COR-L47 (cell line): ENCODE results near the gene FBN1.

Experiments
- DNase-seq: peaks from one replicate; lab custom pipeline; 2025; lab: John Stamatoyannopoulos, UW

FBN1 gene

GRCh38 chr15:48622237-48622636 is 23.3 kb downstream of the FBN1 start:
- DNase-seq, result no peak

DNA sequence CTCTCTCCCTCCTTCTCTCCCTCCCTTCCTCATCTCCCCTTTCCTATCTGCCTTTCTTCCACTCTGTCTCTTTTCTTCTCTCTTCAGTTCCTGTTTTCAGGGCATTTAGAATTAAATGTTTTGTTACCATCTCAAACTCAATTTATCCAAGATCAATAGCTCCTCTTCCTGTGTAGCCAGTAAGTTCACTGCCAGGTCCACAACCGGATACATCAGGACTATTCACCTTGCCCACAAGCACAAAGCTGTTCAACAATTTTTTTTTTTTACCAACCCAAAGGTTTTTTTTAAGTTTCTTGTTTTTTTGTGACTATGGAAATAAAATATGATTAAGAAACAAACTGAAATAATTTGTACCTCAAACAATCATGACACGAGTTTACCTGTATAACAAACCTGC is 26.1 kb downstream of the FBN1 start:
- DNase-seq, result no peak

- no peak for DNase-seq
Observed at GRCh38 chr15:48617619-48618018, 27.9 kb downstream of the FBN1 start.

DNA sequence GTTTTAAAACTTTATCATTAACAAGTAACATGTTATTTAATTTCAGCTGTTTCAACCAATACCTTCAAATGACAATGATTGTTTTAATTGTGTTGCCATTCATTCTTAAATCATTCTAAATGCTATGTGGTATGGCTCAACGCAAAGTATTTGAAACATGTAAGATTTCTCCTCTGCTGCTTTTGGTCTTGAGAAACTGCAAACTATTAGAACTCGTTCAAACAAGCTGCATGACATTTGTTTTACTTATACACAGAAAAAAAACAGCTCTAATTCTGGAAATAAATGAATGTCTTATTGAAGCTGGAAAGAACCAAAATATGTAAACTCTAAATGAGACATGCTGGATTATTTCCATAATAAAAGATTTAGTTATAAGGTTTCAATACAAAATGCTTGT is 29.3 kb downstream of the FBN1 start:
- DNase-seq, result no peak

GRCh38 chr15:48614051-48614450 is 31.5 kb downstream of the FBN1 start:
- no peak for DNase-seq

DNA sequence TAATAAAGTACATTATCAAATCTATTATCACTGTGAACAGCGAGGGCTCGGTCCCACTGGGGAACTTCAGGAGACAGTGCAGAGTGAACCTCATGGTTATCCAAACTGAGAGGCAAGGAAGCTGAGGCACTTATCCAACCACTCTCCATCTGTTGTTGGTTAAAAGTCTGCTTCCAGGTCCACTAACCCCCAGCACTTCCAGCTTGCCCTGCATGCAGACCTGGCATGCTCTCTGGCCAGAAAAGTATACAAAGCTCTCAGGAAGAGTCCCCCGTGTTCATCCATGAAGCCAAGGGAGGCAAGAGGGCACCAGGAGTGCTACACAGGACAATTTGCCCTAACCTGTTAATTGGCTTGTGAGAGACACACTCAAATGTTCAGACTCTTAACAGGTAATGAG is 36.0 kb downstream of the FBN1 start:
- DNase-seq, result no peak

DNA sequence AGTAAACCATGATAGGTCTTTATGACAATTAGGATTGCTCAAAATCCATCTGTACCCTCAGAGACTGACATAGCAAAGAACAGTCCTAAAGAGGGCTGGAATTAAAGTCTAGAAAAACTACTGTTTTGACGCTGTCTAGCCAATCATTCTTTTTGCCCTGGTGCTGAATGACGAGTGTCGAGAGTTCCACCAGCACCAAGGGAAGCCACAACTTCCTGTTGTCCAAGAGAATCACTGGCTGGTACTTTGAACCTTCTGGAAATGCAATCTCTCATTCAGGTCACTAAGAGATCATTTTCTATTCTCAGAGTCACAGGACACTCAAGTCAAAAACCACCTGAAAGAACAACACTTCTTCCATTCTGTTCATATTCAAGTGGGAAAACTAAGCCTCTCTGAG is 37.7 kb downstream of the FBN1 start:
- DNase-seq, result no peak

DNA sequence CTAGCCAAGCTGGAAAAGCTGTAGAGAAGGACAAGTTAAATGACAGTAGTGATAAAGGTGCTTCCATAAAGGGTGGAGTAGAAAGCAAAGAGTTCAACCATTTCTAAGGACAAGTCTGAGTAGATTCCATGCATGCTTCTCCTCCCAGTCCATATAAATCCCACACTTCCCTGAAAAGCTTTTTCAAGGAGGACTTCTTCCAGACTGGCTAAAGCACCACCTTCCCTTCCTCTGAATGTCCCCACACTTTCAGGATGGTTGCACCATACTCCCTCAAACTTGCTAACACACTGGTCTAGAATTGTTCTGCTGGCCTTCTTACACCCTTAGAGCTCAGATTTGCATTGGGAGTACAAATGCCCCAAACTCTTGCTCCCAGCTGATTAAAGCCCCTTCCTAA is 40.9 kb downstream of the FBN1 start:
- no peak for DNase-seq

- DNase-seq, result no peak
Observed at GRCh38 chr15:48603922-48604321, 41.6 kb downstream of the FBN1 start.

DNA sequence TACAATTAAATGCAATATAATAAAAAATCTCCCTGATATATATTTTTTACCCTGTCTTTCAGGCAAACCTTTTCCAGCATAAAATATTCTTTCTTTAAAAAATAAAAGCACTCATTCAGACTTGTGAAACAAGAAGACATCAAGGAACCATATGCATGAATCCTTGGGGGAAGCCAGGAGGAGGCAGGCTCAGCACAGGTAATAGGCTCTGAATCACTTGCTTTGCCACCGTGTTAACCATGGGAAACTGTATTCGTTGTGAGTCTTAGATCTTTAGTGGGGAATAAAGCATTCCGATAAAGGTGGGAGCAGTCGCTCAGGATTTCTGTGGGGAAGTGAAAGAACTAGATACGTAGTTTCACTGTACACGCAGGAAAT is 42.4 kb downstream of the FBN1 start:
- DNase-seq, result no peak

DNA sequence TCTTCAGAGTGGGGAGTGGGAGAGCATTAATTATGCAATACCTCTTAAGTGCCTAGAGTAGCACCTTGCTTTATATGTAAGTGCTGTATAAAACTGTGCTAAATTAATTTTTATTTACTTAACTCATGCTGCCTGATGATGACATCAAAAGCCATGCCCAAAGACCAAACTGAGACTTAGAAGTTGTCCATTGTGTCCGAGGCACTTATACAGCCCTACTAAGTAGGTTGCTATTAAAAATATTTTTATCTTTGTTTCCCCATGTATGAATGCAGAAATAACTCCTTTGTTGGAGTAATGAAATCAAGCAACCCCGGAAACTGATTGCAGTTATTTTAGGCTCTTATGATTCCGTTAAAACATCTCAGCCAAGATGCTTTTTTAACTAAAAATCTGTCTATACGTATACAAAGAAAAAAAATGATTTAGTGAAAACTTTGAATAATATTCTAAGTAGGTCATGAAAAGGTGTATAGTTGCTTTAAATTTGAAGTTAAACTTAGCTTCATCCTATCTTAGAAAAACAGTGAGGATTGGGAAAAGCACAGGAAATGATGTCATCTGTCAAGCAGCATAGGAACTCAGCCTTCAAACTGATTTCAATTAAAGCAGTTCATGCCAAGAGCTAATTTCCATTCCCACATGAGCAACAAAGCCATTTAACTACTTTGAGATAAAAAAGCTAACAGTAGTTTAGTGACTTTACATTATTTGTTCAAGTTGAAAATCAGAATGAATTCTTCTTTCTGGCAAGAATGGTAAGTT is 43.0 kb downstream of the FBN1 start:
- no peak for DNase-seq

DNA sequence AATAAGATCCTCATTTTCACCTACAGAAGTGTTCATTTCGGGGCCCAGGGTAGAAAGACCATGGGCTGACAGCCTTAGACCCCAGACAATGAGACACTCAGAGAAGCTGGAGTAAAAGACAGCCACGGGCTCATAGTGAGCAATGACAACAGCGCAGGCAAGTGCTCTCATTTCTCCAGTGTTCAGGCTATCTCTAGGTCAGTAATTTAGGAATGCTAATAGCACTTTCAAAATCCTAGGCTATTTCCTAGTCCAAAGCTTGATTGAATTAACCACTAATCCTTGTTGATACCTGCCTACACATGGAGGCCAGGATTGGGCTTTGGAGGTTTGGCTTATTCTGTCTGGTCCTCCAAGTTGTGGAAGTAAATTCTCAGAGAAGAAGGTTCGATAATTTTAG is 44.4 kb downstream of the FBN1 start:
- no peak for DNase-seq

DNA sequence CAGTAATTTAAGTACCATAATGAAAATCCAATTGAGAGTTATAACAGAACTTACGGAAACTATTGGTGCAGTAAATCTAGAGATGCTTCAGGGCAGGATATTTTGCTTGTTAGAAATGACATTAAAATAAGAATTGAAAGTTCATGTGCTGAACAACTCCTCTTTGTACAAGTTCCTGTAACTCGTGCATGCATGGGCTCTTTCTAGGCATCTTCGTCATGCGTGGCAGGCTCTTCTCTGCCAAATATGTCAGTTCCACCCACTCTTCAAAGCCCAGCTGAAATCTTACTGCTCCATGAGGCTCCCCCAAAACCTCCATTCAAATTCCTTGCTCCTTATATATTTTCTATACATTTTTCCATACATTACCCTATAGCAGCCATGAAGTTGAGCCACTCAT is 48.7 kb downstream of the FBN1 start:
- DNase-seq, result no peak

DNA sequence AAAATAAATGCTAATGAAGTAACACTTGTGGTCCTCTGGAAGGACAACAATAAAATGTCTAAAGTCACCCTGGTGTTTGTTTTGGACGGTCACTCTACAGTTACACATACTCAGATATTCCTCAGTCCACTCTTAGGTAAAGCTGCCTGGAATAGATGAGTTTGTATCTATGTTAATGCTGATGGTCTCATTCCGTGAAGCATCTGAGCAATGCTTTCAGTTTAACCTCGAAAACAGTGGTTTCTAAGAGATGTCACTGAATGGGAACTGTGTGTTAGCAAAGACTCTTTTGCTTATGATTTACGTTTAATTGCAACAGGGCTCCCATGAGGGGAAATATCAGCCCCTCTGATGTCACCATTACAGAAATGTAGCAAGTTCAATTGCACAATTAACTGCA is 49.1 kb downstream of the FBN1 start:
- no peak for DNase-seq

DNA sequence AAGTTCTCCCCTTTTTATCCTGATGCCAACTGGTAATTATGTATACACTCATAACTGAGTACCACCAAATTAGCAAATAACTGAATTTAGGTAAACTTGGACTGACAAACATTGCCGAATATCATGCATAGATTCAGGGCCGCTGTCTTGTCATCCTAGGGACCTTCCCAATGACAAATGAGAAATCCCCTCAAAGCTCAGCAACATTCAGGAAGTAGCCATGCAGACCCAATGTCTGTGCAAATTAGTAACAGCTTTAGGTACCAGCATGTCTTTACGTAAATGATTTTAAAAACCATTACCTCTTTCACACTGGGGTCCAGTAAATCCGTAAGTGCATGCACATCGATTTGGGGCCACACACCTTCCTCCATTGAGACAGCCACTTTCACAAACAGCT is 49.5 kb downstream of the FBN1 start:
- DNase-seq, result no peak

GRCh38 chr15:48592933-48593332 is 52.6 kb downstream of the FBN1 start:
- no peak for DNase-seq

DNA sequence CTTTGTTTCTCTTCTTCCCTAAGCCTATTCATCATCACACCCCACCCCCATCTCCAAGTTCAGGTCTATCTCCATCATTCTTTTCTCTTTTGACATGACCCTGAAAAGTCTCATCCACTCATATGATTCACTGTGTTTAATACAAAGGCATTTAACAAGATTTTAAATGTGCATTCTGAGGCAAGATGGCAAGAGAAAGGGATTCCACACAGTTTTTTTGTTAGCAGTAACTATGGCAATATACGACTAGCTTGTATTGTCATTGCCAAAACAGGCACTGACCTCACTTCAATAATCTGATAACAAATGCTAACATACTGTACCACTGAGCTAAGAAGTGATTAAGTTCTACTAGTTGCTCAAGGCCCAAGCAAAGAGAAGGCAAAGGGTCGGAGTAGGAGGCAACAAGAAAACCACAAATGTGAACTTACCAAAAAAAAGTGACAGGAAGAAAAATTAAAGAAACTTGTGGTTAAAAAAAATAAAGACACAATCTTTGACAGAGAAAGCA is 53.2 kb downstream of the FBN1 start:
- no peak for DNase-seq

GRCh38 chr15:48590723-48591122 is 54.8 kb downstream of the FBN1 start:
- DNase-seq, result peak; percentile 11

DNA sequence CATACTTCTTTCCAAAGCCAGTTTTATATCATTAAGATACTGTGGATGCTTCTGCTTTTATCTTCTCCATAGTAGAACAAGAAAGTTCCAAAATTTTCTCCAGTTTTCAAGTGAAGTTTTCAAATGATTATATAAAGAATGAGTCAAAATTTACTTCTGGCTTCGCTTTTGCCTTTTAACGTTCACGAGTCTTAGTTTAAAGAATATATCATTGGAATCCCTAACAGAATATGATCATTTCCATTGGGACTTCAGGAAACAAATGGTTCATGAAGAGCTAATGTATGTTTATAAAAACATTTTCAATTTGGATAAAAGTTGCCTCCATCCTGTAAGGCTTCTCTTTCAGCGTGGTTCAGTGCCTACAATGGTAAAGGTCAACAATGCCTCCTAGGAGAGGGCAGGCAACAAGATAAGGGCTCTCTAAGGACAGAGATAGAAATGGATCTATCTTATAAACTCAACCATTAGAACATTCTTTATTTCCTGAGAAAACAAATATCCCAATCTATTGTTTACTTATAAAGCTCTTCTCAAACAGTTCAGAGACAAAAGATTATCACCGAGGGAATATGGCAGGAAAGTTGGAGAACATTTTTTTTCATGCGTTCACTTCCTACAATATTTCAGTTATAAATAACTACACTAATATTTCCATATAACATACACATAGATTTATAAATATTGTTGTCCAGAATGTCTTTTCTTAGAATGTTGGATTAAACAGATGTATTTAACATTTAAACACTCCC is 60.5 kb downstream of the FBN1 start:
- no peak for DNase-seq

DNA sequence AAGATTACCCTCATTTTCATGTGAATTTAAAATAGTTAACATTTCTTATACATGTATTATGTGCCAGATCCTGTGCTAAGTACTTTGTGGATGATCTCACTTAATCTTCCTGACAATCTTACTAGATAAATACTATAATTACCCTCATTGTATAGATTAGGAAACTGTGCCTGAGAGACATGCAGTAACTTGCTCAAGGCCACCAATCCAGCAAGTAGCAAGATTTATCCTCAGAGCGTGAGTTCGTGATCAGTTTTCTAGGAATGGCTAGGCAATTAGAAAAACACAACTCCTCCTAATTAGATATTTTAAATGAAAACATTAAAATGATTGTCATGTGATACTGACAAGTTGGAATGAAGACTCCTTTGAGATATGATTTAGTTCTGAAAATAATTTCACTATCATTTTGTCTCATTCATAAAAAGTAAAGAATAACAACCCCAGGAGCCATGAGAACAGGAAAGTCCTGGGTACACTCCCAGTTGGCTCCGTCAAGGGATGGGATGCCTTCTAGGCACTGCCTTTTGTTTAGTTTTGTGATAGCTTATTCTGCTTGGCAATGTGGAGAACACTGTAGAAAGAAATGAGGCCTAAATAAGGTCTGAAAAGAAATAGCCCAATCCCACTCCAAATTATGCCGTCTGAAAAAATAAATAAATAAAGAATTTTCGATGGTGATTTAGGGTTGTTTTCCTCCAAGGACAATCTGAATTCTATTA is 61.3 kb downstream of the FBN1 start:
- no peak for DNase-seq

- no peak for DNase-seq
Observed at GRCh38 chr15:48582452-48583247, 62.9 kb downstream of the FBN1 start.

DNA sequence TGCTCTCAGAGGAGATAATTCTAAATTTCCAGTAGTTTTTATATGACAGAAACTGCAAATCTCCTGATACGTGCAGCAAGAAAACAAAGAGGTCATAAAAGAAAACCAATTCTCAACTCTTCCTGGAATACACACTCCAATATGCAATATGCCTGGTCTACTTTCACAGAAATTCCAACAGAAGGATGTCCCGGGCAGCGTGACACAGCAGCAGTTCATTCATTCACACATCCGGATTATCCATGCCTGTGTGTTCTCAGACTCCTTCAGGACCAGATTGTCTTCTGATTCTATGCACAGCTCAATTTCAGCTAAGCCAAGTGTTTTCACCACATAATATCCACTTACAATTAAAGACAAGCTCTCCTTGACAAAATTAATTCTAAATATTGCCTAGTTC is 64.3 kb downstream of the FBN1 start:
- no peak for DNase-seq
